ENCODE results near the gene PROK1. TPM values are rescaled to one million over a fixed set of nuclear protein-coding genes. Genes with fewer than 3 reads are reported as not detected.

The PROK1 gene
- polyA plus RNA-seq, 1 donor (not counting 4 experiments of a cell fraction or from before 2014, with no cell fraction given), result not detected

DNA sequence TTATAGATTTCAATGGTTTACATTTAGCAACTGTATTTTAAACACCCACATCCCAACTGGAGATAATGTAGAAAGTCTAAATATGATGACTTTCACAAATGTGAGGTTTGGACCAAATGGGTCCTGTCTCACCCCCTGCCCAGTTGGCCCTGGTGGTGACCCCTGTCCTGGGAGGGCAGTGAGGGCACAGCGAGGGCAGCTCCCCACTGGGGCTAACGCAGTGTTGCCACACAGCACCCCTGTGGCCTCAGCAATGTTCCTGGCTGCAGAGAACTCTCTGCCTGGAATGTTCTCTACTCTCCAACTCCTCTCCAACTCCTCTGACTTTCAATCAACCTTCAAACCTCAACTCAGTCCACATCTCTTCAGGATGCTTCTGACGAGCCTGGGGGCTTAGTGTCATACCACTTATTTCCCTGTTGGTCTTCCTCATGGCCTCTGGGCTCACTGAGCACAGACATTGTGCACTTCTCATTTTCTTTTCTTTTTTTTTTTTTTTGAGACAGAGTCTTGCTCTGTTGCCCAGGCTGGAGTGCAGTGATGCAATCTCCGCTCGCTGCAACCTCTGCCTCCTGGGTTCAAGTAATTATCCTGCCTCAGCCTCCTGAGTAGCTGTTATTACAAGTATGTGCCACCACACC, 42.2 kb downstream of the PROK1 start:
- Histone ChIP-seq H3K4me3 (ENCODE audit: control insufficient read depth in 2 of 3, extremely low read depth in 1 of 3, insufficient read depth in 2 of 3, low read depth in 1 of 3, low read length in 3 of 3) (no peak overlapping the region), H3K4me2 (ENCODE audit: control insufficient read depth, extremely low read depth, insufficient read depth, low read depth, low read length) (no peak overlapping the region), H3K4me1 (ENCODE audit: control insufficient read depth, extremely low read depth, insufficient read depth, low read length) (peaks cover 3% of the 10 kb centered on the region), H3K27ac (ENCODE audit: control insufficient read depth, insufficient read depth, low read length) (no peak overlapping the region), H3K9me1 (ENCODE audit: control insufficient read depth, extremely low read depth, insufficient read depth, low read length) (no peaks in the 10 kb centered on the region), H2AFZ (ENCODE audit: control insufficient read depth, low read length) (no peak overlapping the region), H3K9ac (ENCODE audit: control insufficient read depth, extremely low read depth, insufficient read depth, low read length) (no peak overlapping the region), H3K79me2 (ENCODE audit: control insufficient read depth, insufficient read depth, low read length) (no peaks in the 10 kb centered on the region), H3K27me3 (ENCODE audit: control insufficient read depth, extremely low read depth, insufficient read depth, low read length) (no peaks in the 10 kb centered on the region), H3K9me3 (ENCODE audit: control insufficient read depth, low read depth, low read length) (no peaks in the 10 kb centered on the region), H3K36me3 (ENCODE audit: control insufficient read depth in 2 of 2, extremely low read depth in 1 of 2, insufficient read depth in 2 of 2, low read length in 2 of 2) (no peaks in the 10 kb centered on the region), H4K20me1 (ENCODE audit: control insufficient read depth, extremely low read depth, insufficient read depth, low read length) (no peaks in the 10 kb centered on the region)
- DNase-seq (ENCODE audit: low read depth, low spot score) (no peak), FAIRE-seq (no peak)
- dilution Hi-C loops (cut with MboI; ENCODE audit: extremely low pct_ligation_motif_present, low sequenced_read_pairs), result no loop called here
- no peak for TF ChIP-seq EZH2 (IDR thresholded peaks at IDR 0.05; ENCODE audit: low read length)
- TF ChIP-seq, protein P1, sequence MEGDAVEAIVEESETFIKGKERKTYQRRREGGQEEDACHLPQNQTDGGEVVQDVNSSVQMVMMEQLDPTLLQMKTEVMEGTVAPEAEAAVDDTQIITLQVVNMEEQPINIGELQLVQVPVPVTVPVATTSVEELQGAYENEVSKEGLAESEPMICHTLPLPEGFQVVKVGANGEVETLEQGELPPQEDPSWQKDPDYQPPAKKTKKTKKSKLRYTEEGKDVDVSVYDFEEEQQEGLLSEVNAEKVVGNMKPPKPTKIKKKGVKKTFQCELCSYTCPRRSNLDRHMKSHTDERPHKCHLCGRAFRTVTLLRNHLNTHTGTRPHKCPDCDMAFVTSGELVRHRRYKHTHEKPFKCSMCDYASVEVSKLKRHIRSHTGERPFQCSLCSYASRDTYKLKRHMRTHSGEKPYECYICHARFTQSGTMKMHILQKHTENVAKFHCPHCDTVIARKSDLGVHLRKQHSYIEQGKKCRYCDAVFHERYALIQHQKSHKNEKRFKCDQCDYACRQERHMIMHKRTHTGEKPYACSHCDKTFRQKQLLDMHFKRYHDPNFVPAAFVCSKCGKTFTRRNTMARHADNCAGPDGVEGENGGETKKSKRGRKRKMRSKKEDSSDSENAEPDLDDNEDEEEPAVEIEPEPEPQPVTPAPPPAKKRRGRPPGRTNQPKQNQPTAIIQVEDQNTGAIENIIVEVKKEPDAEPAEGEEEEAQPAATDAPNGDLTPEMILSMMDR (optimal IDR thresholded peaks at IDR 0.05 in 1 of 3, IDR thresholded peaks at IDR 0.05 in 1 of 3, conservative IDR thresholded peaks at IDR 0.05 in 1 of 3; ENCODE audit: extremely low read depth in 1 of 3, insufficient read depth in 2 of 3, low read length in 3 of 3), result no peak

DNA sequence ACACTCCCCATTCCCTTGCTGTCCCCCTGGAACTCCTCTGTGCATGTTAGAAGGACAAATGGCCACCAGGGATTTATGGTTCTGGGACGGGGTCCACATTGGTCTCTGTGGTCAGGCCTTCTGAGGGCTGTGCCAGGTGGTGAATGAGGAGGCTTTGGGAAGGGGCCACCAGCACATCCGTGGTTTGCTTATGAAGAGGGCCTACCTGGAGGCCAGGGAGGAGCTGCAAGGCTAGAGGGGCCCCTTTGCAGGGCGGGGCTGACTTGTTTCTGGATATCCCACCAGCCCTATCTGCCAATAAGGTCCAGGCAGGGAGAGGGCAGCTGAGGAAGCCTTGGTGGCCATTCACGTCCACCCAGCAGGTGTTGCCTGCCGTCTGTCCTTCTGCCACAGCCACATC, 43.1 kb downstream of the PROK1 start:
- peaks cover 3% of the 10 kb centered on the region for H3K4me1 ChIP-seq (ENCODE audit: control insufficient read depth, extremely low read depth, insufficient read depth, low read length)
- H2AFZ ChIP-seq (ENCODE audit: control insufficient read depth, low read length), result no peak overlapping the region
- FAIRE-seq (no peak), DNase-seq (ENCODE audit: low read depth, low spot score) (no peak)
- no peak for TF ChIP-seq EZH2 (IDR thresholded peaks at IDR 0.05; ENCODE audit: low read length)
- TF ChIP-seq, protein P1 (optimal IDR thresholded peaks at IDR 0.05 in 1 of 3, IDR thresholded peaks at IDR 0.05 in 1 of 3, conservative IDR thresholded peaks at IDR 0.05 in 1 of 3; ENCODE audit: extremely low read depth in 1 of 3, insufficient read depth in 2 of 3, low read length in 3 of 3), result no peak
- no peak overlapping the region for H3K4me3 ChIP-seq (ENCODE audit: control insufficient read depth in 2 of 3, extremely low read depth in 1 of 3, insufficient read depth in 2 of 3, low read depth in 1 of 3, low read length in 3 of 3)
- H3K9me1 ChIP-seq (ENCODE audit: control insufficient read depth, extremely low read depth, insufficient read depth, low read length), result no peaks in the 10 kb centered on the region
- H3K27me3 ChIP-seq (ENCODE audit: control insufficient read depth, extremely low read depth, insufficient read depth, low read length), result no peaks in the 10 kb centered on the region
- no peak overlapping the region for H3K27ac ChIP-seq (ENCODE audit: control insufficient read depth, insufficient read depth, low read length)
- H3K9ac ChIP-seq (ENCODE audit: control insufficient read depth, extremely low read depth, insufficient read depth, low read length), result no peak overlapping the region
- dilution Hi-C loops (cut with MboI; ENCODE audit: extremely low pct_ligation_motif_present, low sequenced_read_pairs), result no loop called here
- no peaks in the 10 kb centered on the region for H3K36me3 ChIP-seq (ENCODE audit: control insufficient read depth in 2 of 2, extremely low read depth in 1 of 2, insufficient read depth in 2 of 2, low read length in 2 of 2)
- H3K4me2 ChIP-seq (ENCODE audit: control insufficient read depth, extremely low read depth, insufficient read depth, low read depth, low read length), result no peak overlapping the region
- H3K79me2 ChIP-seq (ENCODE audit: control insufficient read depth, insufficient read depth, low read length), result no peaks in the 10 kb centered on the region
- H4K20me1 ChIP-seq (ENCODE audit: control insufficient read depth, extremely low read depth, insufficient read depth, low read length), result no peaks in the 10 kb centered on the region
- H3K9me3 ChIP-seq (ENCODE audit: control insufficient read depth, low read depth, low read length), result no peaks in the 10 kb centered on the region

All from keratinocyte (primary cell).